ENCODE results near the gene TMCO5A.

DNA sequence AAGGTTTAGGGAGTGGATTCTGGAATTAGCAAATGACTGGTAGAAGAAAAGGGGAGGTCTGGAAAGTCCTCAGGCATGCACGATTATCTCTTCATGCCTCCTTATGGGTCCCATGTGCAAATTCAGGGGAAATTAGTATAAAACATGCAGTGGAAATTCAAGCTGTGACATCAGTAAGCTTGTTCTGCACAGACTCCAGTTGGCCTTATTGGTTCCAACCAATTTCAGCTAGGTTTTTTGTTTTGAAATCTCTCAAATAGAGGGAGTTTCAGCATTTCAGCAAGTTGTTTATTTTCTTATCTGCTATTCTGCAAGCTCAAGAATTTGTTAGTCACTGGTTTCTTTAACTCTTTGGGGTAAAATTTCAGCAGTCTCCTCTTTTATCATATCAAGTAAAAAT is 774 bp upstream of the TMCO5A start:
- no peak for TF ChIP-seq EZH2phosphoT487 (IDR thresholded peaks at IDR 0.05; ENCODE audit: borderline replicate concordance, low read depth, low read length)
- TF ChIP-seq, protein P1, sequence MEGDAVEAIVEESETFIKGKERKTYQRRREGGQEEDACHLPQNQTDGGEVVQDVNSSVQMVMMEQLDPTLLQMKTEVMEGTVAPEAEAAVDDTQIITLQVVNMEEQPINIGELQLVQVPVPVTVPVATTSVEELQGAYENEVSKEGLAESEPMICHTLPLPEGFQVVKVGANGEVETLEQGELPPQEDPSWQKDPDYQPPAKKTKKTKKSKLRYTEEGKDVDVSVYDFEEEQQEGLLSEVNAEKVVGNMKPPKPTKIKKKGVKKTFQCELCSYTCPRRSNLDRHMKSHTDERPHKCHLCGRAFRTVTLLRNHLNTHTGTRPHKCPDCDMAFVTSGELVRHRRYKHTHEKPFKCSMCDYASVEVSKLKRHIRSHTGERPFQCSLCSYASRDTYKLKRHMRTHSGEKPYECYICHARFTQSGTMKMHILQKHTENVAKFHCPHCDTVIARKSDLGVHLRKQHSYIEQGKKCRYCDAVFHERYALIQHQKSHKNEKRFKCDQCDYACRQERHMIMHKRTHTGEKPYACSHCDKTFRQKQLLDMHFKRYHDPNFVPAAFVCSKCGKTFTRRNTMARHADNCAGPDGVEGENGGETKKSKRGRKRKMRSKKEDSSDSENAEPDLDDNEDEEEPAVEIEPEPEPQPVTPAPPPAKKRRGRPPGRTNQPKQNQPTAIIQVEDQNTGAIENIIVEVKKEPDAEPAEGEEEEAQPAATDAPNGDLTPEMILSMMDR (conservative IDR thresholded peaks at IDR 0.05; ENCODE audit: low read length), result no peak

Measured in OCI-LY7 (cell line).